ENCODE results near the gene CD84.
"Not testable (repeated sequence)": the region's sequence is repeated elsewhere in the genome, so short reads cannot be mapped to it uniquely, and the experiment has no call there.

The CD84 gene

DNA sequence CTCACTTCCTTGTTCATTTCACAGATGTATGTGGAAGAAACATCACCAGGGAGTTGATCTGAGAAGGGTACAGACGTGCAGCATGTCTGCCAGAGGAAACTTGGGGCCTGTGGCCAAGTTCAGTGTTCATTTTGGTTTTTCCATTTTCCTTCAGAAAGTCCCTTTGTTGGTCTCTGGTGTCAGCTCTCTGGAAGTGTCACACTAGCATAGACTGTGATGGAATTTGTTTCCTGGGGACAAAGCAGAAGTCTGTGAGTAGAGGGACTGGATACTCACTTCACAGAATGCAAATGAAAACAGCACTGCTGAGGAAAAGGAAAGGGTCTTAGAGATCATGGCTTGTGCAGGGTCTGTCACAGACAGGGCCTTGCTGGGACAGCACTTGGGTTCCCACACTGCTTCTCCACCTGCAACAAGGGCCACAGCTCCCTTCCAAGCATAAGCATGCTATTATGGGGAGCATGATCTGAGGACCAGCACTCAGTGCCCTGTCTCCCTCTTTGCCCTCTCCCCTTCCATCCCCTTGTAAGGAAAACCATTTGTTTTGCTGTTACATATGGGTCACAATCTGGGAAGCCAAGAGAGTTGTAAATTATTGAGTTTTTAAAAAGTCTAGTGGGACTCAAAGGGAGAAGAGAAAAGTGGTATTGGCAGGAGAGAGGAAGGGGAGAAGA lies 31.4 kb upstream of the CD84 start:
- DNase-seq (ENCODE audit: low read depth in 2 of 2, low spot score in 1 of 2): no peak

DNA sequence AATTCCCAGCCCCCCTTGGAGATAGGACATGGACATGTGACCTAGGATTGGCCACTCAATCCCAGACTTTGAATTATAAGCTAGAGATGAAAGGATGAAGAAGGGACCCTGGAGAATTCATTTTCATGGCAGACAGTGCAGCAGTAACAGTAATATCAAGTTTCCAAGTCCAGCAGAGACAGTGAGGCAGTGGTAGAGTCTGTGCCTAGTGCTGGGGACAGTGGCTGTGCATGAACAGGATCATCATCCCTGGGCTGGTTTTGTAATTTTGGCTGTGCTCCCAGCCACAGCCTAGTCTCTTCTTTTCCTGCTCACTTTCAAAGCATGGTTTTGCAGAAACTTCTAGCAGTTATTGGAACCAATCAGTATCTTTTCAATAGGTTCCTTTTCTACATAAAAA lies 29.6 kb upstream of the CD84 start:
- no peak for DNase-seq (ENCODE audit: low read depth in 2 of 2, low spot score in 1 of 2)

DNA sequence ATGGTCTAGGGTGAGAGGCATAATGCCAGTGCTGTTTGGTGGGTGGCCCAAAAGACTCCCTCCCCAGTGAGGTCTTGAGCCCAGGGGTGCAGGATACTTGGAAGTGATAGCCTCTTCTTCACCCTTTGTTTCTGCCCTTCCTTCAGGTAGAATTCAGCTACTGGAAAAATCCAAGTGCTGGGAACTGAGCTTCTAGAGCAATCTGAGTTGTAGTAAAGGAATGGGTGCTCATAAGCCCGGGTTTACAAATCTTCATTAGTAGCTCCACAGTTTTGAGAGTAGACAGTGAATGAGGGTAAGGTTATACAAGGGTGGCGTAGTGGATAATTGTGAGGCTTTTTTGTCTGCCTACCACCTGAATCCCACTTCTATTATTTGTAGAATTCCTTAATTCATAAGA lies 29.2 kb upstream of the CD84 start:
- DNase-seq (ENCODE audit: low read depth in 2 of 2, low spot score in 1 of 2): no peak

DNA sequence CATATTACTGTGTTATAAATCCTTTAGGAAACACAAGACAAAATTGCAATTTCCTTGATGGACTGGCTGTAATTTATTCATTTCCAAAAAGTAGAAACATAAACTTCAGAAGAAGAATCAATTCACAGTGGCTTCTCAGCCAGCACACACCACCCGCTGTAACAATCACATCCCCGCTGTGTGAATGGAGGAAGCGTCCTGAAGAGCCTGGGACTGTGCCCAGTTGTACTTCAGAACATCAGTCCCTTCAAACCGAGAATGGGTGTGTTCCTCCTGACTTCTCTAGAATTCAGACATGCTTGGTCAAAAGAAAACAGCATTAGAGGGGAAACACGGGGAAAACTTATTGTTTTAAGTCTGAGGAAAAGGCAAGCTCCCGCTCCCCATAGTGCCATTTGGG lies 28.8 kb upstream of the CD84 start:
- no peak for DNase-seq (ENCODE audit: low read depth in 2 of 2, low spot score in 1 of 2)

DNA sequence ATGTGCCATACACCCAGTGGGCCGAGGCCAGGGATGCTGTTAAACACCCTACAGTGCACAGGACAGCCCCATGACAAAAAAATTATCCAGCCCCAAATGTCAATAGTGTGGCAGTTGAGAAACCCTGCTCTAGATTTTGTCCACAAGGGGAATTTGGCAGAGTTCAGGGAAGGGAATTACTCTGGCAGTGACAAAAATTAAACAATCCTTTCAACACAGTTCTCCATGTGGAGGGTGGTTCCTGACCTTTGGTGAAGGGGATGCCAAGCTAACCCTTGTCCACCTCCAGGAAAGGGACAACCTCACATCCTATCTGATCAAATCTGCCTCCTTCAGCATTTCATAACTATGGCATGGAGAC lies 28.4 kb upstream of the CD84 start:
- DNase-seq (ENCODE audit: low read depth in 2 of 2, low spot score in 1 of 2): no peak

DNA sequence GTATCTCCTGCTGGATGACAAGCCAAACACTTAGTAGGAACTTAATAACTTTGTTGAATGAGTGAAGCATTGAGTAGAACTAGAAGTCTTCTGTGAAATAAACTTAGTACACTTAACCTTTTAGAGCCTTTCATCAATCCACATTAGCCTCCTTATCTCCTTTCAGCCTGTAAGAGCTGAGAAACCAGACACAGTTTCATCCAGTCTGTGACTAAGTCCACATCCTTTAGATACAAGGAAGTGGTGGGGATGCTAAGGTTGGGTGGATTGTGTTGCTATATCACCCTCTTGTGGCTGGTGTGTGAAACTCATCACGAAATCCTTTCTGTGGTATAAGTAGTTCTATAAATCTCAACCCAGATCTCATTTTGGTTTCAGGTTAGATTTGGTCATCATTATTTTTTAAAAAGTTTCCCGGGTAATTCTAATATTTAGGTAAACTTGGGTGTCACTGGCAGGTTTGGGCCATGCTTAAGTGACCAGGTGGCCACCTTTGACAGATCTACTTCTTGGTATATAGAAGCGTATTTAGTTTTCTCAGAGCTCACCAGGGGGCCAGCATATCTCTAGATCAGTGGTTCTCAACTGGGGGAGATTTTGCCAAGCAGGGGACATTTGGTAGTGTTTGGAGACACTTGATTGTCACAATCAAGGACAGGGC lies 27.8 kb upstream of the CD84 start:
- peak in 1 of 2 donors; percentile 40 for DNase-seq (ENCODE audit: low read depth in 2 of 2, low spot score in 1 of 2)

DNA sequence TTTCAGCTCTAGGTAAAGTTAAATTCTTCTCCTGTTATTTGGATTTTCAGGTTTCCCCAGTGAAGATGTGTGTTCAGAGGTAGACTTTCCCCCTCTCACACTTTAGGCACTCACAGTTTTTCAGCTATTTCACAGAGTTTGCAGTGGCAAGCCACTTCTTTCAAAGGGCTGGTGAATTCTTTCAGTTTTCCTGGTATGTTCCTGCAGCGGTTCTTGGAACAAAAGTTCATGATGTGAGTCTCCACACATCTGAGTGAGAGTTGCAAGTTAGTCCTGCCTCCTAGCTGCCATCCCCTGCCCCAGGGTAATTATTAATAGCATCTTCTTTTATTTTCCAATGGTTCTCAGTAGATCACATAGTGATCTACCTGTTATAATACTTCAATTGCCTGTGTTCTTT lies 27.3 kb upstream of the CD84 start:
- DNase-seq (ENCODE audit: low read depth in 2 of 2, low spot score in 1 of 2): no peak

DNA sequence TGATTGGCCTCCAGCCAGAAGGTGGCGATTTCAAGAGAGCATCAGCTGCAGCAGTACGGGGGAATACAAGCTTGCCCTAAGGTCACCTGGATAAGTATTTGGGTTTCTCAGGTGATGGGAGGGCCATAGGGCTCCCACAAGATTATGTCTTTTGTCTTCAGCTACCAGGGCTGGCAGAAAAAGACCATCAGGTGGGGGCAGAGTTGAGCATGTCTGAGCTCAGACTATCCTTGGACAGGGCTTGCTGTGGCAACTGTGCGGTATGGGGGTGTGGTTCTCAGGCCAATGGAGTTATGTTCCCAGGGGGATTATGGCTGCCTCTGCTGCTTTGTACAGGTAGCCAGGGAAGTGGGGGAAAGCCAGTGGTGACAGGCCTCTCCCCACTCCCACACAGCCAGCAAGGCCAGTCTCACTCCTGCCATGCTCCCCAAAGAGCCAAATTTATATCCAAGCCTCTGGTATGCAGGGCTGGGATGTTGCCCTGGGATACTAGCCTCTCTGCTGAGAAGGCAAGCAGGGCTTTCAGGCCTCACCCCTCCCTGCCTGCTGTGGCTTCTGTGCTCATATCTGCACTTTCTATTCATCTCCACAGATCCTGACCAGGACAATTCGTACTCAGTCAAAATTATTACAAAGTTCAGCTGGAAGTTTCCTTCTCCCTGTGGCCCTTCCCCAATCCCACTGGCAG lies 26.6 kb upstream of the CD84 start:
- no peak for DNase-seq (ENCODE audit: low read depth in 2 of 2, low spot score in 1 of 2)

DNA sequence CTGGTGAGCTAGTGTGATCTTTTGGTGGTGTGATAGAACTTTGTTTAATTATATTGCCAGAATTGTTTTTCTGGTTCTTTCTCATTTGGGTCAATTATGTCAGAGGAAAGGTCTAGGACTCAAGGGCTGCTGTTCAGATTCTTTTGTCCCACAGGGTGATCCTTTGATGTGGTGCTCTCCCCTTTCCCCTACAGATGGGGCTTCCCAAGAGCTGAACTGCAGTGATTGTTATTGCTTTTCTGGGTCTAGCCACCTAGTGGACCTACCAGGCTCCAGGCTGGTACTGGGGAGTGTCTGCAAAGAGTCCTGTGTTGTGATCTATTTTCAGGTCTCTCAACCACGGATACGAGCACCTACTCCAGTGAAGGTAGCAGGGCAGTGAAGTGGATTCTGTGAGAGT lies 25.9 kb upstream of the CD84 start:
- no peak for DNase-seq (ENCODE audit: low read depth in 2 of 2, low spot score in 1 of 2)

DNA sequence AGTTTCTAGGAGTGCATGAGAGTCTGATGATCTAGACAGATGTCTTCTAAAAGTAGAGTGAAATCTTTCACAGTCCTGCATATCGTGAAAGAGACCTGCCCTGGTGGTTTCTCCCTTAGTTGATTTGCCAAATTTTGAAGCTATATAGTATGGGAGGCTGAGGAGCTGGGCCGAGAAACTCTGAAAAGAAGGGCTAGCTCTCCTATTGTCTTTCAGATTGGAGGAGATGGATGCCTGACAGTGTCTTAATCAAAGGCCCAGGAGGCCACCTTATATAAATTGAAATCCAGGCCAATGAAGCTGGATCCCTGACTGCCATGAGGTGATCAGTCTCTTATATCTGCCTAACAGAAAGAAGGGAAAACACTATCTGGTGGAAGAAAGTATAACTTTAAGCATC lies 18.4 kb upstream of the CD84 start:
- DNase-seq (ENCODE audit: low read depth in 2 of 2, low spot score in 1 of 2): no peak

DNA sequence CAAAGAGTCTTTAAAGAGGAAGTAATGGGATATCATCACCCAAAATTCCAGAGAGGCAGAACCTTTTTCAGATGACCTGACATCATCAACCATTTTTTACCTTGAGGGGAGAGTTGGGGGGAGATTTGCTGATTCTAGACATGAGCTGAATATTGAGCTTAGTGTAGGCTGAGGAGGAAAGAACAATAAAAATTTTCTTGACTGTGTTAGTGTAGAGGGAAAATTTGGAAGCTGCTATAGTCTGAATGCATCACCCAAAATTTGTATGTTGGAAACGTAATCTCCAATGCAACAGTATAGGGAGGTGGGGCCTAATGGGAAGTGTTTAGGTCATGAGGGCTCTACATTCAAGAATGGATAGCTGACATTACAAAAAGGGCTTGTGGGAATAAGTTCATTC lies 17.8 kb upstream of the CD84 start:
- DNase-seq (ENCODE audit: low read depth in 2 of 2, low spot score in 1 of 2): no peak

DNA sequence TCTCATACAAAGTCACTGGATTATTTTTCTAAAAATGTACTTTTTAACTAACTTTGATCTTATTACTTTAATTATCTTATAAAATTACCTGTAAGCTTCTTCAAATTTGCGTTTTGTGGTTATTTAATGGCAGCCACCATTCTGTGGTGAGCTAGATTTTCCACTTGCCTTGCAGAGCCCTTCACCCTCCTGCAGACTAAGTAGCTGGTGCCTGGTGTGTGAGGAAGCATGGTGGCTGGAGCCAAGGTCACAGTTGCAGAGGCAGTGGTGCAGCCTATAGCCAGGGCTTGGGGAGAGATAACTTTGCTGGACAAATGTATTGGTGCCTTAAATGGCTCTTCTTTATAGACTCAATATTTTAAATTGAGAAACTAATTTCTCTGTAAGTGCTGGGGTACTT lies 11.2 kb upstream of the CD84 start:
- DNase-seq (ENCODE audit: low read depth in 2 of 2, low spot score in 1 of 2): no peak

DNA sequence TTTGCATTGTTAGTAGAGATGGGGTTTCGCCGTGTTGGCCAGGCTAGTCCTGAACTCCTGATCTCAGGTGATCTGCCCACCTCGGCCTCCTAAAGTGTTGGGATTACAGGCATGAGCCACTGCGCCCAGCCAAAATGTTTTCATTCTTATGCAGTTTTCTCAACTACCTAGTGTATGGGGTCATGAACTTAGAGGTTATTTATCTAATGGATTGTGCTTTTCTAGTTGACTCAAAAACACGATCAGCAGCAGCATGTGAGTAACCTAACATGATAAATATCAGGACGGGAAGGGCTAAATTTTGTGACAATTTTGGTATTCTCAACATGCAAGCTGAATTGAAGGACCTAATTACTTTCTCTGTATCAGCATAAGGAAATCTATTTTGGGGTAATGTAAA lies 9.2 kb upstream of the CD84 start:
- no peak for DNase-seq (ENCODE audit: low read depth in 2 of 2, low spot score in 1 of 2)

DNA sequence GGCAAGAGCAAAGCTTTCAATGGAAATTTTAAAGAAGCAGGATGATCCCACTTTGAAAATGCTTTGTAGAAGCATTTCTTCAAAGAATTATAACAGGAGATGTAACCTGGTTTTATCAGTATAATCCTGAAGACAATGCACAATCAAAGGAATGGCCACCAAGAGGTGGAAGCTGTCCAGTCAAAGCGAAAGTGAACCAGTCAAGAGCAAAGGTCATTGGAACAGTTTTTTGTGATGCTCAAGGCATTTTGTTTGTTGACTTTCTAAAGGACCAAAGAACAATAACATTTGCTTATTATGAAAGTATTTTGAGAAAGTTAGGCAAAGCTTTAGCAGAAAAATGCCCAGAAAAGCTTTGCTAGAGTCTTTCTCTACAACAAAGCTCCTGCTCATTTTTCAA lies 5.5 kb upstream of the CD84 start:
- no peak for DNase-seq (ENCODE audit: low read depth in 2 of 2, low spot score in 1 of 2)

DNA sequence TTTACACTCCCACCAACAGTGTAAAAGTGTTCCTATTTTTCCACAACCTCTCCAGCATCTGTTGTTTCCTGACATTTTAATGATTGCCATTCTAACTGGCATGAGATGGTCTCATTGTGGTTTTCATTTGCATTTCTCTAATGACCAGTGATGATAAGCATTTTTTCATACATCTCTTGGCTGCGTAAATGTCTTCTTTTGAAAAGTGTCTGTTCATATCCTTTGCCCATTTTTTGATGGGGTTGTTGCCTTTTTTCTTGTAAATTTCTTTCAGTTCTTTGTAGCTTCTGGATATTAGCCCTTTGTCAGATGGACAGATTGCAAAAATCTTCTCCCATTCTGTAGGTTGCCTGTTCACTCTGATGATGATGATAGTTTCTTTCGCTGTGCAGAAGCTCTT lies 3.7 kb upstream of the CD84 start:
- not testable (repeated sequence) for DNase-seq (ENCODE audit: low read depth in 2 of 2, low spot score in 1 of 2)

DNA sequence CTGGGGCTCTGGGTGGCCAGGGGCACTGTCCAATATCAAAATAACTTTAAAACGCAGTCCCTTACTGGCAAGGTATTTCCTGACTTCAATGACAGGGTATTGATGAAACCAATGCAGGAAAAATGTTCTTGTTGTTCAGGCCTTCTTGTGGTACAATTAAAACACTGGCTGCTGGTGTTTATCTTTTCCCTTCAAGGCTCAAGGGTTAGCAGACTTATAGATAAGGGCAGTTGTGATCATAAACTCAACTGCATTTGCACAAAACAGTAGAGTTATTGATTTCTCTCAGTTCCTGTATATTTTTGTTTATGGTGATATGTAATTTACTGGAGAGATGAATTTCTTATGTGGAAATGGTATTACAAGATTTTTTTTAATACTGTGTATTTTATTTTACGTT lies 2.7 kb upstream of the CD84 start:
- no peak for DNase-seq (ENCODE audit: low read depth in 2 of 2, low spot score in 1 of 2)

DNA sequence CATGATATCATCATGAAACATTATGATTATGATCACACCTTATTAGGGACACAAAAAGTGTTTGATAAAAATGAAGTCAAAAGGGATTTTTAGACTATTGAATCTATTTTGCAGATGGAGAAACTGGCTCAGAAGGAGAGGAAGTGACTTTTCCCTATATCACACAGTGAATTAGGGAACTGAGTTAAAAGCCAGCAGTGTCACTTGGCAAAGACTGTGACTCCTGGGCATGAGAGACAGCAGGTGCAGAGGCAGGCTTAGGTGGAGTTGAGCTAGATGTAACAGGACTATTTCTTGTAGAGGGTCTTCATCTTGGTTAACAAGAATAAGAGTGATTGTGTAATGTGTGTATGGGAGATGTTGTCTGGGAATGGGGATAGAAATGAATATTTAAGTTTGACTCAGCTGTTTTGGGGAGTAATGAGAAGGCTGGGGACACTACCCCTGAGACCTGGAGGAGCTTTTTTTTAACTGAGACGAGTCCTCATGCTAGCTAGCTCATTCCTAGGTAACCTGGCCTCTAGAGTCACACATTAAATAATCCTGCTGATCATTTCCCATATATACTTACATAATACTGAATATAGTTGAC lies 1.0 kb upstream of the CD84 start:
- DNase-seq (ENCODE audit: low read depth in 2 of 2, low spot score in 1 of 2): no peak

DNA sequence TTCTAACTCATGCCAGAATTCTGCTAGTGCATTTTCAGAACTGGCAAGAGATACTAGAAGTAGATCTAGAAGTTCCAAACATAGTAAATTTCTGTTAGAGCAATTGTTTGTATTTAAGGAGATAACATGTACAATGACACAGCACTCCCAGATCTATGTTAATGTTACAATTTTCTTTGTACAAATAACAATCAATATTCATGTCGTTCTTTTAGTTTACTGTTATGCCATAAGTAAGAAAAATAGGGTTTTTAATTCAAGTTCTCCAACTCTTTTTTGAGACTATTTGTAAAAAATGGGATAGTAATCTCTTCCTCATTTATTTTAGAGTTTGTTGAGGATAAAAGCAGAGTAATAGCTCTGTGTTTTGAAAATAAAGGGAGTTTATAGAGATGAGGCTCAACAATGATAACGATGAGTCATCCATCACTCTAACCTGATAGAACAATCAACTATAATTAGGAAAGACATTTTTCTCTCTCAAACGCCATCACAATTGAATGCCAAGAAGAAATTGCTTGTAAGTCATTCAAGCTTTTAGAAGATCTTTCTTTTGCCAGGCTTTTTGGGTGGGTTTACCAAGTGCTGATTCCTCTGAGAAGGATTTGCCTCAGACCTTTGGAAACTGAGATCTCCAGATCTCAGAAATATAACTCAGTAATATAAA lies 638 bp downstream of the CD84 start:
- DNase-seq (ENCODE audit: low read depth in 2 of 2, low spot score in 1 of 2): no peak

DNA sequence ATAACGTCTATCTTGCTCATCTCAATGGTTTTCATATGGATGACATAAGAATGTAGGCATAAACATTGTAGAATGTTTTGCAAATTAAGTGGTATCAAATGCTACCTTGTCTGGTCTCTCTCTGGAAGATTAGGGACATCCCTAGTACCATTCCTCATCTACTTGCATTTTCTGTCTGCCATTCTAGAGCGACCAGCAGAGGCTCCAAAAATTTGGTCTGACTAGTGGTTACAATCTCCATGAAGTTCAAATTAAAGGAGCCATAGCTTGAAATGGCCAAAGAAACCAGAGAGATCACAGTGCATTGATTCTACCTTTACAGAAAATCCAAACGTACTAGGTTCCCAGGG lies 1.1 kb downstream of the CD84 start:
- DNase-seq (ENCODE audit: low read depth in 2 of 2, low spot score in 1 of 2): no peak

DNA sequence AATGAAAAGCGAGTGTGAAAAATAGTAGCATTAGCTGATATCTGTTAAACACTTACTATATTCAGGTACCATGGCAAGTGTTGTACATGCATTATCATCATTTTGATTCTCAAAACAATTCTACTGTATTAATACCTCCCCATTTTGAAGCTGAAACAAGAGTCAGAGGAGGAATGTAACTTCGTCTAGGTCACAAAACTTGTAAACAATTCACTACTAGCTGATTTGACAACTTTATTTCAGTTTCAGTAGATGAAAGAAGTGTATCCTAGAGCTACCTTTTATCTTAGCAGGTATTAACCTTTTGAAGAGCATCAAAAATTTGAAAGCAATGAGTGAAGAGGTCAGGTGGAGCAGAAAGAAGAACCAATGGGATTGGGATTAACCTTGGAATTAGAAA lies 1.6 kb downstream of the CD84 start:
- DNase-seq (ENCODE audit: low read depth in 2 of 2, low spot score in 1 of 2): no peak

DNA sequence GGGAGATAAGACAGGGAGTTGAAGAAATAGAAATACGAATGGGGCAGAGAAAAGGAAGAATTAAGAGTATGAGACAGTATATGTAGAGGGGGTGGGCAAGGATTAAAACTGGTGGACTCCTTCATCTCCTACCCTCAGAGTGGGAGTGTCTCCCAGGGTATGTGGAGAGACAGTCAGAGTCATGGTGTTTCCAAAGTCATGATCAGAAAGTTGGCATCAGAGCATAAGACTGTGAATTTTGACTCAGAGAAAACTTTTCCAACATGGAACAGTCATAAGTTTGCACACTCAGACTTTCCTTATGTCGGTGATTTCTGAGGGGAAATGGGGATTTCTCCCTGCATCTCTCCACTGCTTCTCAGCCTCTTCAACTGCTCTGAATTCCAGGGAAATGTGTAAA lies 2.4 kb downstream of the CD84 start:
- no peak for DNase-seq (ENCODE audit: low read depth in 2 of 2, low spot score in 1 of 2)

DNA sequence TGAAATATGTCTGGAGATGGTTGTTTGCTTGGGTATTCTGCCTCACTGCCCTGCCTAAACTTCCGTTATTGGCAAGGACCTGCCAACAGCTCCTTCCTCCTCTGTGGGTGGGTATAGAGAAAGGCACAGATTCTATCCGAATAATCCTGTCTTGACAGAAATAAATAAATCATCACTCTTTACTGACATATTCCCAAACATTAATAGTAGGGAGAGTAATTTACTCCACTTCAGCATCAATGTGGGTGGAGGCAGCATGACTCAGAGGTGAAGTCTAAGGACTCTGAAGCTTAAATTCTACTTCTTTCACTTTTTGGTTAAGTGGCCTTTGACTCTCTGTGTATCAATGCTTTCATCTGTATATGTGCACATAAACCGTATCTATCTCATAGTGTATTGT lies 2.9 kb downstream of the CD84 start:
- peak in 1 of 2 donors; percentile 39 for DNase-seq (ENCODE audit: low read depth in 2 of 2, low spot score in 1 of 2)
